Smooth muscle cell (in vitro differentiated cells): ENCODE data around the gene DICER1. TPM values are rescaled to one million over a fixed set of nuclear protein-coding genes. Genes with fewer than 3 reads are reported as not detected.

Source experiments
- DNase-seq: peaks from one replicate; lab custom pipeline; 2025; ENCODE audit not compliant: unreplicated experiment; lab: John Stamatoyannopoulos, UW
- H2AFZ ChIP-seq: fragments of 200-600 bp; sonication (generic); 2 replicates; pipeline ENCODE4 v1.6.0; 2016; ENCODE audit warnings: antibody characterized with exemption, low read depth, mild to moderate bottlenecking
- H3F3A ChIP-seq: fragments of 200-600 bp; sonication (generic); 2 replicates; pipeline ENCODE4 v1.6.0; 2017; ENCODE audit warnings: antibody characterized with exemption, low read depth
- H3K27ac ChIP-seq: fragments of 200-600 bp; sonication (generic); 2 replicates; pipeline ENCODE4 v1.5.1; 2016; ENCODE audit warnings: low read depth, mild to moderate bottlenecking
- H3K27me3 ChIP-seq: fragments of 200-600 bp; sonication (generic); 2 replicates; pipeline ENCODE4 v1.6.1; 2016; ENCODE audit warnings: low read depth, mild to moderate bottlenecking
- H3K36me3 ChIP-seq: fragments of 200-600 bp; sonication (generic); 2 replicates; pipeline ENCODE4 v1.5.1; 2016; ENCODE audit warnings: low read depth
- H3K4me1 ChIP-seq: fragments of 200-600 bp; sonication (generic); 2 replicates; pipeline ENCODE4 v1.5.1; 2016; ENCODE audit warnings: low read depth
- H3K4me2 ChIP-seq: fragments of 200-600 bp; sonication (generic); 2 replicates; pipeline ENCODE4 v1.6.0; 2016; ENCODE audit warnings: mild to moderate bottlenecking
- H3K4me3 ChIP-seq: fragments of 200-600 bp; sonication (generic); 2 replicates; pipeline ENCODE4 v1.5.1; 2016; ENCODE audit warnings: mild to moderate bottlenecking
- H3K79me2 ChIP-seq: fragments of 200-600 bp; sonication (generic); 2 replicates; pipeline ENCODE4 v1.6.0; 2016; ENCODE audit warnings: low read depth, mild to moderate bottlenecking
- H3K9ac ChIP-seq: fragments of 200-600 bp; sonication (generic); 2 replicates; pipeline ENCODE4 v1.6.0; 2016; ENCODE audit warnings: low read depth
- H3K9me3 ChIP-seq: fragments of 200-600 bp; sonication (generic); replicated peaks from 2 replicates; pipeline ENCODE4 v1.5.1; 2016; ENCODE audit warnings: low read depth
- H4K20me1 ChIP-seq: fragments of 200-600 bp; sonication (generic); 2 replicates; pipeline ENCODE4 v1.6.0; 2016; ENCODE audit warnings: low read depth
- WGBS: methylation state at CpG from one replicate; pipeline ENCODE4 v1.1.7; 2016; ENCODE audit warnings: low lambda C conversion rate; 5-methylcytosine and 5-hydroxymethylcytosine counted together
- polyA plus RNA-seq: library from polyadenylated mRNA; unstranded; fragments of >200 nt; fragmentation: Nextera tagmentation; extraction: Ambion mirVana; gene quantifications from 2 replicates; pipeline ENCODE4 v1.2.1, GENCODE V29; 2016
- total RNA-seq: library from RNA; depleted of rRNA; stranded (reverse); fragments of >200 nt; gene quantifications from 2 replicates; pipeline ENCODE4 v1.2.3, GENCODE V29; 2014
- TF ChIP-seq, protein P1 (sequence below): fragments of 200-600 bp; sonication (generic); IDR thresholded peaks from 2 replicates; pipeline ENCODE4 v1.5.1; 2017; ENCODE audit warnings: borderline replicate concordance, mild to moderate bottlenecking, antibody characterized with exemption; ENCODE audit not compliant: insufficient read depth, poor library complexity, severe bottlenecking

DICER1 gene
- total and polyA plus RNA-seq, 2 experiments from 2014 or later = 17.3 to 67.5 TPM

DNA sequence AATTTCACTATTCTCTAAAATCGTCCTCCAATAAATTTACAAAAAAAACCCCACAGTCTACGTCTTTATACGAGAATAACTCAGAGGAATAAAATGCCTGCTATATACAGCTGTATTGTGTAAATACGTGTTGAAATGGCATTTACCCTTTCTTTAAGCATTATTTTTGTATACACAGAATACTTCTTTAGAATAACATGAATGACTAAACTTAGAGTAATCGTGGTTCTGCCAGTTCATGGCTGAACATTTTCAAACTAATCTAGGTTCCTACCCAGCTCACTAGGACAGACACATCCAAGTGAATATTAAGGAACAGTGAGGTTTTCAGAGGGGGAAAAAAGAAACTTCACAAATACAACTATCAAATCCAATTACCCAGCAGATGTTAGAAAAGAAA, 24.6 kb downstream of the DICER1 start:
- no peak overlapping the region for H3K9ac ChIP-seq
- peaks cover 3% of the 10 kb centered on the region for H3K36me3 ChIP-seq
- no peak overlapping the region for H3K4me3 ChIP-seq
- peaks cover 87% of the 10 kb centered on the region for H4K20me1 ChIP-seq
- H3K4me1 ChIP-seq = peaks cover 28% of the 10 kb centered on the region
- no peaks in the 10 kb centered on the region for H3K27me3 ChIP-seq
- no peaks in the 10 kb centered on the region for H3F3A ChIP-seq
- H3K4me2 ChIP-seq = peak overlapping the region; percentile 8
- H3K9me3 ChIP-seq = no peaks in the 10 kb centered on the region
- WGBS = 68% methylated on average over 5 of the region's 5 CpGs
- DNase-seq = no peak
- H3K79me2 ChIP-seq = peaks cover 40% of the 10 kb centered on the region
- no peak overlapping the region for H2AFZ ChIP-seq
- peak overlapping the region; percentile 32 for H3K27ac ChIP-seq
- TF ChIP-seq, protein P1, sequence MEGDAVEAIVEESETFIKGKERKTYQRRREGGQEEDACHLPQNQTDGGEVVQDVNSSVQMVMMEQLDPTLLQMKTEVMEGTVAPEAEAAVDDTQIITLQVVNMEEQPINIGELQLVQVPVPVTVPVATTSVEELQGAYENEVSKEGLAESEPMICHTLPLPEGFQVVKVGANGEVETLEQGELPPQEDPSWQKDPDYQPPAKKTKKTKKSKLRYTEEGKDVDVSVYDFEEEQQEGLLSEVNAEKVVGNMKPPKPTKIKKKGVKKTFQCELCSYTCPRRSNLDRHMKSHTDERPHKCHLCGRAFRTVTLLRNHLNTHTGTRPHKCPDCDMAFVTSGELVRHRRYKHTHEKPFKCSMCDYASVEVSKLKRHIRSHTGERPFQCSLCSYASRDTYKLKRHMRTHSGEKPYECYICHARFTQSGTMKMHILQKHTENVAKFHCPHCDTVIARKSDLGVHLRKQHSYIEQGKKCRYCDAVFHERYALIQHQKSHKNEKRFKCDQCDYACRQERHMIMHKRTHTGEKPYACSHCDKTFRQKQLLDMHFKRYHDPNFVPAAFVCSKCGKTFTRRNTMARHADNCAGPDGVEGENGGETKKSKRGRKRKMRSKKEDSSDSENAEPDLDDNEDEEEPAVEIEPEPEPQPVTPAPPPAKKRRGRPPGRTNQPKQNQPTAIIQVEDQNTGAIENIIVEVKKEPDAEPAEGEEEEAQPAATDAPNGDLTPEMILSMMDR = no peak

DNA sequence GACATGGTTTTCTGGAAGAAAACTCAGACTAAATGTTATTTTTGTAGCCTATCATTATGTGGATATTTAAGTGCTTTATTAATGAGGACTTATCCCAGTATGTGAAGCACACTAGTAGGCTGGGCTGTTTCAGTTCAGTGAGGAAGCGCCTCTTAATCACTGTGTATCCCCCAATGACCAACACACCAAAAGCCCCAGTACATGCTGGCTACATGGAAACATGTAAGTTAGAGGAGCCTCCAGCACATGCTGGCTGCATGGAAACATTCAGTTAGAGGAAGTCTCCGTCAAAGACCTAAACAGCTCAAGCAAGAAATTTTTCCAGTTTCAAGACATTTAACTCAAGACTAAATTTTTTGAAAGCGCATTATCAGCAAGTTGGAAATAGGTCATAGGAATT, 26.8 kb downstream of the DICER1 start:
- Histone ChIP-seq H3K4me3 (no peak overlapping the region), H3K27ac (no peak overlapping the region), H2AFZ (no peak overlapping the region), H3K27me3 (no peaks in the 10 kb centered on the region), H3K79me2 (peaks cover 19% of the 10 kb centered on the region), H3K9me3 (no peaks in the 10 kb centered on the region), H3K36me3 (peaks cover 3% of the 10 kb centered on the region), H3K4me2 (no peak overlapping the region), H4K20me1 (peaks cover 70% of the 10 kb centered on the region), H3K9ac (no peak overlapping the region), H3F3A (no peaks in the 10 kb centered on the region), H3K4me1 (peaks cover 38% of the 10 kb centered on the region)
- TF ChIP-seq, protein P1 = no peak
- 94% methylated on average over 3 of the region's 3 CpGs for WGBS
- DNase-seq = no peak

DNA sequence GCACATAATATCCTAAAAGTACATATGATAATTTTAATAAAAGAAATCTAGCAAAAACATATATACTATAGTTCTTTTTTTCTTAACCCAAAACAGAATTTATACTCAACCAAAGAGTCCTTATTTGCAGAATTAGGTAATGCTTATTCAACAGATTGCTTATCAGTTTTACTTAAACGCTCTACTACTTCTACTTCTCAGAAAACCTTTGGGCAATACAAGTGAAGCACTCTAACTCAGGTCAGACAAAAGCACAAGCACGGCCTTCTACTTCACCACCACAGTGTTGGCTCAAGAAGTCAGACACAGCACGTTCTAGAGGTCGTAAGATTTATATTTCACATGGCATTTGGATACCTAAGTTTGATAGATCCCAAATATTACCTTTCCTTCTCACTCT, 29.2 kb downstream of the DICER1 start:
- Histone ChIP-seq H3F3A (no peaks in the 10 kb centered on the region), H3K27ac (no peak overlapping the region), H3K36me3 (peaks cover 12% of the 10 kb centered on the region), H3K4me2 (no peak overlapping the region), H3K4me1 (peaks cover 23% of the 10 kb centered on the region), H3K4me3 (no peak overlapping the region), H3K9me3 (no peaks in the 10 kb centered on the region), H3K27me3 (no peaks in the 10 kb centered on the region), H4K20me1 (peaks cover 46% of the 10 kb centered on the region), H2AFZ (no peak overlapping the region), H3K79me2 (no peaks in the 10 kb centered on the region), H3K9ac (no peak overlapping the region)
- no peak for DNase-seq
- TF ChIP-seq, protein P1 = no peak
- WGBS = 96% methylated on average over 4 of the region's 4 CpGs

DNA sequence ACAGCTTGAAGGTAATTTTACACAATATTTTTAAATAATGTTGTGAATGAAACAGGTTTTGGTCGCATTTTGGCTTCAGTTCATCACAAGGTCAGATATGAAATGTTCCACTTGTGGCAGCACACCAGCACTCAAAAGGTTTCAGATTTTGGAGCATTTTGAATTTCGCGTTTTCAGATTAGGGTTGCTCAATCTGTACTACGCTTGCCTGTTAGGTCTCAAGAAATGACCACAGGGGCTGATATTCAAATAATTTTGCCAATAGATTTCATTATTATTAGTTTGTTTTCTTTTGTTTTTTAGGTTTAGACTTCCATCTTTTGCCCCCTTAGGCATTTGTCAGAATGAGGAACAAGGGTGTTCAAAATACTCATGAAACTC, 29.8 kb downstream of the DICER1 start:
- no peak for DNase-seq
- no peaks in the 10 kb centered on the region for H3F3A ChIP-seq
- TF ChIP-seq, protein P1 = no peak
- no peaks in the 10 kb centered on the region for H3K79me2 ChIP-seq
- H3K9ac ChIP-seq = no peak overlapping the region
- no peaks in the 10 kb centered on the region for H3K9me3 ChIP-seq
- H3K36me3 ChIP-seq = peaks cover 12% of the 10 kb centered on the region
- H4K20me1 ChIP-seq = peaks cover 40% of the 10 kb centered on the region
- H3K4me1 ChIP-seq = peaks cover 17% of the 10 kb centered on the region
- no peak overlapping the region for H2AFZ ChIP-seq
- WGBS = 94% methylated on average over 4 of the region's 4 CpGs
- no peak overlapping the region for H3K4me3 ChIP-seq
- H3K27me3 ChIP-seq = no peaks in the 10 kb centered on the region
- no peak overlapping the region for H3K4me2 ChIP-seq
- no peak overlapping the region for H3K27ac ChIP-seq
